Muscle layer of colon (tissue), 2 donors: ENCODE data around the gene OR10H4.
"Not testable (repeated sequence)": the region's sequence is repeated elsewhere in the genome, so short reads cannot be mapped to it uniquely, and the experiment has no call there.

ENCODE experiments used
- H3K27ac ChIP-seq: one replicate; pipeline ENCODE4 v1.7.0; 2013; ENCODE audit warnings: low read depth, mild to moderate bottlenecking, low read length, moderate library complexity
- H3K27me3 ChIP-seq, 2 donors: one replicate each; pipeline ENCODE4 v1.7.0; 2013; ENCODE audit warnings: low read length in 2 of 2, mild to moderate bottlenecking in 2 of 2; ENCODE audit not compliant: insufficient read depth in 2 of 2, control insufficient read depth in 1 of 2
- H3K36me3 ChIP-seq: one replicate; pipeline ENCODE4 v1.7.0; 2013; ENCODE audit warnings: mild to moderate bottlenecking, low read length; ENCODE audit not compliant: insufficient read depth
- H3K4me1 ChIP-seq: one replicate; pipeline ENCODE4 v1.7.0; 2013; ENCODE audit warnings: mild to moderate bottlenecking, low read length; ENCODE audit not compliant: insufficient read depth
- H3K4me3 ChIP-seq, 2 donors: one replicate each; pipeline ENCODE4 v1.7.0; 2013; ENCODE audit warnings: low read length in 2 of 2, low read depth in 1 of 2, mild to moderate bottlenecking in 1 of 2, moderate library complexity in 1 of 2
- H3K9ac ChIP-seq: one replicate; pipeline ENCODE4 v1.7.0; 2013; ENCODE audit warnings: low read length
- H3K9me3 ChIP-seq: one replicate; pipeline ENCODE4 v1.7.0; 2013; ENCODE audit warnings: mild to moderate bottlenecking, low read length
- donor health status: abdominal sarcoma.
- donor health status: Adenocarcinoma of cecum.

The OR10H4 gene

DNA sequence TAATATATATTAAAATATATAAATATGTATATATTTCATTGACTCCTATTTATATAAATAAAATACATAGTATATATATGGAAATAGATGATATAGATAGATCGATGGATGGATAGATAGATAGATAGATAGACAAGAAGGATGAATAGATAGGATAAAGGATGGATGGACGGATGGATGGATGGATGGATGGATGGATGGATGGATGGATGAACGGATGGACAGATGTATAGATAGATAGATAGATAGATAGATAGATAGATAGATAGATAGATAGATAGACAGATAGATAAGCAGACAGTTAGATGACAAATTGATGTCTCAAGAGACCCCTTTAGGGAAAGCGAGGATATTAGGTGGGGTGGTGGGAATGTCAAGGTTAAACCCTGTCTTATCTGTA lies 29.6 kb upstream of the OR10H4 start:
- no peaks in the 10 kb centered on the region for H3K4me1 ChIP-seq
- no peak overlapping the region for H3K27ac ChIP-seq
- no peak overlapping the region for H3K9ac ChIP-seq
- peaks cover 0 to 4% of the 10 kb centered on the region in 2 donors for H3K27me3 ChIP-seq
- H3K9me3 ChIP-seq: peaks cover 6% of the 10 kb centered on the region
- no peaks in the 10 kb centered on the region for H3K36me3 ChIP-seq
- H3K4me3 ChIP-seq: no peak overlapping the region

DNA sequence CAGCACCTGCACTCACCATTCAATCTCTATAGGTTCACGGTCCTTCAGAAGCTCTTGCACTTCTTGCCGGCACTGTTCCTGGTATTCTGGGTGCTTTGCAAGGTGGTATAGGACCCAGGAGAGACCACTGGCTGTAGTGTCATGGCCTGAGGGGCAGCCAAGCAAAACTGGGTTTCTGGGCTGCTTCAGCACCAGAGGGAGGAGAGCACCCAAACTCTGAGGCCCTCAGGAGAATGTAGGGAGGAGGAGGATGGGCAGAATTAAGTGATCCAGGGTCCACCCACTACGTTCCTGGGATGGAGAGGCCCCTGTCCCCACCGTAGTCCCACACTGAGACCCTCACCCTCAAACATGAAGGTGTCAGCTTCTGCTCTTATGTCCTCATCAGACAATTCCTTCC lies 26.8 kb upstream of the OR10H4 start:
- H3K4me1 ChIP-seq: no peaks in the 10 kb centered on the region
- H3K4me3 ChIP-seq: no peak overlapping the region
- no peak overlapping the region for H3K27ac ChIP-seq
- no peaks in the 10 kb centered on the region for H3K36me3 ChIP-seq
- H3K27me3 ChIP-seq: peaks cover 0 to 4% of the 10 kb centered on the region in 2 donors
- no peak overlapping the region for H3K9ac ChIP-seq
- no peaks in the 10 kb centered on the region for H3K9me3 ChIP-seq

DNA sequence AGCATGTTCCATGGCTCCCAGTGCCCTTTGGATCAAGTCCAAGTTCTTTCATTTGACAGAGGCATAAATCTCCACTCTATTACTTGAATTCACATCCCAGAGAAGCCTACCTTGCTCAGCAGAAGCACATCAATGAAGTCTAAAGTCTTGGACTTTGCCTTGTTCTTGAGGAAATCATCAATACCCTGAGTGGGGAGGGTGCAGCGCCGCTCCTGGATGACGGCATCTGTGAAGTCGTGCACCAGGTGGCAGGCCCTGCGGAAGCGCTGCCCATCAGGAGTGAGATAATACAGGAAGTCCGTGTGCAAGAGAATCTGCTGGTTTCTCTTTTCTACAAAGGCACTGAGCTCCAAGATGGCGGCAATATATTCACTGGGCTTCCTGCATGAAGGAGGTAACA lies 25.1 kb upstream of the OR10H4 start:
- Histone ChIP-seq H3K4me3 (no peak overlapping the region), H3K9ac (no peak overlapping the region), H3K27me3 (peaks cover 6 to 12% of the 10 kb centered on the region in 2 donors), H3K4me1 (no peaks in the 10 kb centered on the region), H3K27ac (no peak overlapping the region), H3K9me3 (no peaks in the 10 kb centered on the region), H3K36me3 (no peaks in the 10 kb centered on the region)

DNA sequence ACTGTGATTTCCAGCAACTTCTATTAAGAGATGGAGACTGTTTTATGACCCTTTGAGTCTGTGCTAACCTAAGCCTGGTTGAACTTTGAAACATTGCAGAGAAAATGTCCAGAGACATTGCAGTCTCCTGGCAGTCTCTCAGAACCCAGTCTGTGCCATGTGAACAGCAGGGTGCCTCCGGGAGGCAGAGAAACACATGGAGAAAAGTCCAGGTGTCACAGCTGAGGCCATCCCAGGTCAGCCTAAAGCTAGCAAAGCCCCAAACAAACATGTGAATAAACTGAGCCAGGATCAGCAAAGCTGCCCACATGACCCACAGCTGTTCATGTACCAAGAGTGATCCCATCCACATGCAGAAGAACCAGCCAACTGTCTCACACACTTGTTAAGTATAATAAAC lies 22.3 kb upstream of the OR10H4 start:
- H3K36me3 ChIP-seq: no peaks in the 10 kb centered on the region
- peaks cover 22 to 31% of the 10 kb centered on the region in 2 donors for H3K27me3 ChIP-seq
- no peaks in the 10 kb centered on the region for H3K4me1 ChIP-seq
- H3K9me3 ChIP-seq: no peaks in the 10 kb centered on the region
- H3K4me3 ChIP-seq: no peak overlapping the region
- no peak overlapping the region for H3K9ac ChIP-seq
- H3K27ac ChIP-seq: no peak overlapping the region

DNA sequence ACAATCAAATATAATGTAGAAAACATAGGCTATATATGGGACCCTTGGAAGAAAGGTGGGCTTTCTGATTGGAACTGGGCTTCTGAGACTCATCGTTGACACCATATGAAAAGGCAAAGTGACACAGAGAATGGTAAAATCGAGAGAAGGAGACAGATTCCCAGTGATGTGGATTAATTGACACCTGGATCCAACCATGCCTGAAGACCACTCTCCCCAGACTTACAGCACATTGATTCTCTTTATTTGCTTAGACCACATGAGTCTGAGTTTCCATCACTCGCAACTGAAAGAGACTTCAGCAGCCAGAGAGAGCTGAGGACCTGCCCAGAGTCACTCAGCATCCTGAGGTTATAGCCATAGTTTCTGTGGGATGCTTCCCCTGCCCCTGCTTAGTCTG lies 20.5 kb upstream of the OR10H4 start:
- H3K9me3 ChIP-seq: no peaks in the 10 kb centered on the region
- no peak overlapping the region for H3K9ac ChIP-seq
- H3K27ac ChIP-seq: no peak overlapping the region
- H3K36me3 ChIP-seq: no peaks in the 10 kb centered on the region
- no peak overlapping the region for H3K4me3 ChIP-seq
- peaks cover 22 to 31% of the 10 kb centered on the region in 2 donors for H3K27me3 ChIP-seq
- no peaks in the 10 kb centered on the region for H3K4me1 ChIP-seq

DNA sequence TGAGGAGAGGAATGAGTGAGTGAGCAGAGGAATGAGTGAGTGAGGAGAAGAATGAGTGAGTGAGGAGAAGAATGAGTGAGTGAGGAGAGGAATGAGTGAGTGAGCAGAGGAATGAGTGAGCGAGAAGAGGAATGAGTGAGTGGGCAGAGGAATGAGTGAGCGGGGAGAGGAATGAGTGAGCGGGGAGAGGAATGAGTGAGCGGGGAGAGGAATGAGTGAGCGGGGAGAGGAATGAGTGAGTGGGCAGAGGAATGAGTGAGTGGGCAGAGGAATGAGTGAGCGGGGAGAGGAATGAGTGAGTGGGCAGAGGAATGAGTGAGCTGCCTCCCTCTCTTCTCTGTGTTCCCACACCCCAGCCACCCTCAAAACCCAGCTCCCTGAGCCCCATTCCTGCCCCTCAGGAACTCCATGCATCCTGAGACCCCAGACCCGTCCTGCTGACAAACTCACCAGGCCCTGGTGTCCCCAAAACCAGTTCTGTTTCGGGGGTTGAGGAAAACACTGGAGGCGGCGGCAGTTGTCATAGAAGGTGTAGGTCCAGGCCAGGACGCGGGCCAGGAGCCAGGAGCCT lies 15.0 kb upstream of the OR10H4 start:
- H3K27me3 ChIP-seq: peaks cover 14 to 34% of the 10 kb centered on the region in 2 donors
- not testable (repeated sequence) for H3K4me3 ChIP-seq, H3K27ac ChIP-seq, H3K36me3 ChIP-seq, H3K4me1 ChIP-seq, H3K9ac ChIP-seq, H3K9me3 ChIP-seq

DNA sequence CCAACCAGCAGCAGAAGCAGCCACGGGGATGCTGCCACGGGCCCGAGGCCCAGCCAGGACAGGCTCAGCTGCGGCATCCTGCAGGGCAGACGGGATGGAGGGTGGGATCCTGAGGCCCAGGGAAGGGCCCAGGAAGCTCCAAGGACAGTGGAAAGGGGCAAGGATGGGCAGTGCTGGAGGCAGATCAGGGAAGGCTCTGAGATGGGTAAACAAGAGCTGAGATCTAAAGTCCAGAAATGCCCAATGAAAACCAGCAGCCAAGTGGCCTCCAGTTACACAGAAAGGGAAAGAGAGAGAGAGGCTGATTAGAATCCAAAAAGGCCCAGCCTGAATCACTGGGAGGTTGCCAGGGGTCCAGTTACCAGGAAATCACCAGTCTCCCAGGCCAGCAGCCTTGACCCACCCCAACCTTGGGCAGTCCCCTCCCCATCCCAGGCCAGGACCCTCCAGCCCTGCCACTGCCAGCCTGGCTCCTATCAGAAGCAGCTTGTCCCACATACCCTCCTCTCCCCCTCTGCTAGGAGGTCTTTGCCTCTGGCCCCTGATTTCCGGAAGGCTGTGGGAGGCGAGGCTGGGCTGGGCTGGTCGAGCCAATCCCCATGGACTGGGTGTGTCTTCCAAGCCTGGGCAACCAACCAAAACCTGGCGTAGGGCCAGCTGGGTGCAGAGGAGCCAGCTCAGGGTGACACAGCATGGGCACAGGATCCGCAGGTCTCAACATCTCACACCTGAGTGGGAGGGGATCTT lies 14.3 kb upstream of the OR10H4 start, which contains the start of gene CYP4F11:
Gene CYP4F11, minus strand, starts transcription at position 198 of the 747 bp plus-strand sequence. Its CDS starts 121 bp downstream, at position 77.
- H3K27me3 ChIP-seq: peaks cover 11 to 30% of the 10 kb centered on the region in 2 donors
- no peak within 1 kb of the TSS for H3K27ac ChIP-seq
- H3K9ac ChIP-seq: no peak within 1 kb of the TSS
- no peak within 1 kb of the TSS for H3K4me3 ChIP-seq
- H3K36me3 ChIP-seq: no peaks in the 10 kb centered on the region
- no peaks in the 10 kb centered on the region for H3K9me3 ChIP-seq
- no peaks in the 10 kb centered on the region for H3K4me1 ChIP-seq

DNA sequence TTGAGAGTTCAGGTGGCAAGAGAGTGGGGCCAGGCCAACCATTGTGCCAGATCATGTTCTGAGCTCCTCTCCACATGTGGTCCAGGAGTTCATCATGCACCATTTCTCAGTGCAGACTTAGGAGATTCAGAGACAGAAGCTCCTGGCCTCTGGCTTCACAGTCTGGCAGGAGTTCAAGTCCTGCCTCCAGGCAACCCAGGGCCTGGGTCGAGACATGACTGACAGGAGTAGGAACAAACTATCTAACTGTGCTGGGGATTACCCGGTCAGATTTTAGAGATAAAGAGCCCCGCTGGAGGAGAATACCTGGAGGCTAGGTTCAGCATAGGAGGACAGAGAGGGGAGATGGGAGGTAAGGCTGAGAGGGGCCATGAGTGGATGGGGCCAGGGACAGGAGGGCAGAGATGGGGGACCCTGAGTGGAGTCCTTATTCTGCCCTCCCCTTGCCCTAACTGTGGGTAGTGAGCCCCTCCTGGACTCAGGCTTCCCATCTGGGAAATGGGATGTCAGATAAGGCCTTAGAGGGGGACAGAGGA lies 13.6 kb upstream of the OR10H4 start:
- Histone ChIP-seq H3K27me3 (peaks cover 5 to 29% of the 10 kb centered on the region in 2 donors), H3K27ac (no peak overlapping the region), H3K4me3 (no peak overlapping the region)

DNA sequence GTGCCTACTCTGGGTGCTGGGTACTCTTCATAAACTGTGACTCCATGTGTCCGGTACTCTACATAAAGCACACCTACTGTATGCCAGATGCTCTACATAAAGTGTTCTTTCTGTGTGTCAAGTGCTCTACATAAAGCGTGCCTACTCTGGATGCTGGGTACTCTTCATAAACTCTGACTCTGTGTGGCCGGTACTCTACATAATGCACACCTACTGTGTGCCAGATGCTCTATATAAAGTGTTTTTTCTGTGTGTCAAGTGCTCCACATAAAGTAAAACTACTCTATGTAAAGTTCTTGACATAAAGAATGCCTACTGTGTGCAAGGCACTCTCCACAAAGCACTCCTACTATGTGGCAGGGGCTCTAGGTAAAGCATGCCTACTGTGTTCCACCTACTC lies 12.6 kb upstream of the OR10H4 start:
- H3K27me3 ChIP-seq: peaks cover 5 to 20% of the 10 kb centered on the region in 2 donors
- no peaks in the 10 kb centered on the region for H3K36me3 ChIP-seq
- H3K4me1 ChIP-seq: no peaks in the 10 kb centered on the region
- H3K27ac ChIP-seq: no peak overlapping the region
- H3K4me3 ChIP-seq: no peak overlapping the region
- no peak overlapping the region for H3K9ac ChIP-seq
- H3K9me3 ChIP-seq: no peaks in the 10 kb centered on the region

More for the DNA sequence above, 13.6 kb upstream of the OR10H4 start:
- Histone ChIP-seq H3K4me1 (no peaks in the 10 kb centered on the region), H3K9me3 (no peaks in the 10 kb centered on the region), H3K9ac (no peak overlapping the region), H3K36me3 (no peaks in the 10 kb centered on the region)

DNA sequence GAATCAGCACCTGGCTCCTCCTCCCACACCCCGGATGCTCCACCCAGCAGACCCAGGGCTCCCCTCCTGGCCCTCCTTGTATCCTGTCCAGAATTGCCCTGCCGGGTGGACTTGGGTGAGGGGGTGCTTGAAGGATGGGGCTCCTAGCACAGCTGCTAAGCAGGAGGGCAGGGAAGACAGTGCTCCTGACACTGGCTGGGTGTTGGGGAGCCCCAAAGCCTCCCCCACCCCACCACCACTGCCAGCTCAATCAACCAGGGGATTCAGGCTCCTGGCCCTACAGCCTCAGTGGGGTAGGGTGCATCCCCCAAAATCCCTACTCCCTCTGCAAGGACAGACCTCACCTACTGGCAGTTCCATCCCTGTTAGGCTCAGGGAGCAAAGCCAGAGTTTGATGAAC lies 11.9 kb upstream of the OR10H4 start:
- Histone ChIP-seq H3K4me3 (no peak overlapping the region), H3K9me3 (no peaks in the 10 kb centered on the region), H3K4me1 (no peaks in the 10 kb centered on the region)

DNA sequence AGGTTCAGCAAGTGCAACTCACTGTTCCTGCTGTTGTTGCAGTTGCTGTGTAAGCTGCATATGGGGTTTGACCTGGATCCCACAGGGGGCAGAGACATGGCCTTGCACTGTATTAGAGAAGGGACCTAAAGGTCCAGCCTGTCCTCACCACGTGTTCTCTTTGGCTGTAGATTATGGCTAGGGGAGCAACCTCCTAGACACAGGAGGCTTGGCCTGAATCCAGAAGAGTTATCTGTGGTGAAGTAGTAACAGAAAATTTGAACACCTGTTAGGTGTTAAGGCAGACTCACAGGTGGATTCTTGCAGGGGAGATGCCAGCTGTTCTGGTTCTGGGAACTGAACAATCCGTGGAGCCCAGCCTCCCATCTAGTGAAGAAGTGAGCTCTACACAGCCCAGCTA lies 11.0 kb upstream of the OR10H4 start:
- Histone ChIP-seq H3K4me3 (no peak overlapping the region), H3K9ac (no peak overlapping the region), H3K4me1 (no peaks in the 10 kb centered on the region), H3K36me3 (no peaks in the 10 kb centered on the region), H3K9me3 (no peaks in the 10 kb centered on the region), H3K27me3 (peaks cover 5 to 16% of the 10 kb centered on the region in 2 donors), H3K27ac (no peak overlapping the region)

More for the DNA sequence above, 11.9 kb upstream of the OR10H4 start:
- H3K27ac ChIP-seq: no peak overlapping the region
- peaks cover 5 to 16% of the 10 kb centered on the region in 2 donors for H3K27me3 ChIP-seq
- H3K9ac ChIP-seq: no peak overlapping the region
- no peaks in the 10 kb centered on the region for H3K36me3 ChIP-seq
